GM13977 (cell line): ENCODE data around the gene LFNG.

Experiments used
- DNase-seq: peaks from one replicate; pipeline ENCODE4 v3.0.0; 2012; ENCODE audit warnings: low spot score
- CTCF ChIP-seq: IDR thresholded peaks from 2 replicates; pipeline ENCODE4 v1.5.1; 2012; ENCODE audit warnings: mild to moderate bottlenecking, control low read depth; ENCODE audit not compliant: insufficient read depth; ENCODE audit errors: extremely low read depth, missing control alignments
- in situ Hi-C: fragments of 300-500 bp; cut with MboI; formaldehyde crosslinking; loops from one replicate; pipeline ENCODE4 v1.12.0; 2022; ENCODE audit warnings: low sequenced_read_pairs, low pct_unique_long_range_greater_than_20kb, mixed read lengths, inconsistent platforms; ENCODE audit not compliant: unreplicated experiment

Gene LFNG

GRCh38 chr7:2490181-2490651, 29.4 kb upstream of the LFNG start:
- in situ Hi-C loops: no loop called here
- DNase-seq: no peak
- no peak for TF ChIP-seq CTCF

GRCh38 chr7:2492038-2492437, 27.5 kb upstream of the LFNG start:
- TF ChIP-seq CTCF: no peak
- DNase-seq: no peak
- in situ Hi-C loops: no loop called here

GRCh38 chr7:2493205-2494164, 26.1 kb upstream of the LFNG start:
- no peak for DNase-seq
- in situ Hi-C loops: no loop called here
- TF ChIP-seq CTCF: no peak

GRCh38 chr7:2494191-2495130, 25.1 kb upstream of the LFNG start:
- no peak for DNase-seq
- TF ChIP-seq CTCF: no peak
- in situ Hi-C loops: no loop called here

- no peak for DNase-seq
- in situ Hi-C loops: no loop called here
- TF ChIP-seq CTCF: no peak
Measured at GRCh38 chr7:2495418-2496299, 23.9 kb upstream of the LFNG start.
